HepG2 (cell line): Measurements from ENCODE around the gene ATAD2B. TPM values are rescaled to one million over a fixed set of nuclear protein-coding genes. Genes with fewer than 3 reads are reported as not detected.
A peak's percentile ranks its signal among the peaks of the same experiment; 100 is the strongest.

Experiments used
- ATM ChIP-seq: fragments of 450-650 bp; IDR thresholded peaks from 2 replicates; pipeline ENCODE4 v1.7.1; 2017; ENCODE audit warnings: mild to moderate bottlenecking, borderline replicate concordance
- FOXA1 ChIP-seq, 2 experiments: fragments of 450-650 bp in 1 of 2; sonication (generic) in 1 of 2; formaldehyde crosslinking in 1 of 2; IDR thresholded peaks; 2 replicates each; pipeline versions ENCODE4 v1.4.0 to v1.6.1; 2016 to 2020; ENCODE audit warnings: missing genetic modification reagents in 1 of 2
- GATA4 ChIP-seq: sonication (generic); IDR thresholded peaks from 2 replicates; pipeline ENCODE4 v1.6.1; 2016; ENCODE audit warnings: antibody characterized with exemption, low read depth, borderline replicate concordance
- MTERF4 ChIP-seq: sonication (generic); formaldehyde crosslinking; IDR thresholded peaks from 2 replicates; pipeline ENCODE4 v1.8.0; 2023; ENCODE audit warnings: mild to moderate bottlenecking, missing genetic modification reagents
- PHF5A ChIP-seq: IDR thresholded peaks from one replicate; pipeline ENCODE4 v1.6.1; 2018; ENCODE audit warnings: low read depth, missing genetic modification reagents; ENCODE audit not compliant: unreplicated experiment
- STAG1 ChIP-seq: sonication (generic); formaldehyde crosslinking; IDR thresholded peaks from 2 replicates; pipeline ENCODE4 v1.4.0; 2020; ENCODE audit warnings: missing genetic modification reagents
- ZFAT ChIP-seq: sonication (generic); formaldehyde crosslinking; conservative IDR thresholded peaks from 2 replicates; pipeline ENCODE4 v1.8.1; 2023; ENCODE audit warnings: missing genetic modification reagents, inconsistent platforms
- ZFX ChIP-seq: sonication (generic); formaldehyde crosslinking; IDR thresholded peaks from 2 replicates; pipeline ENCODE4 v1.4.0; 2020; ENCODE audit warnings: mild to moderate bottlenecking, low read depth, missing genetic modification reagents, moderate library complexity
- ZNF10 ChIP-seq: sonication (generic); formaldehyde crosslinking; IDR thresholded peaks from 2 replicates; pipeline ENCODE4 v1.4.0; 2020; ENCODE audit warnings: mild to moderate bottlenecking, low read depth, missing genetic modification reagents, borderline replicate concordance
- ZNF136 ChIP-seq: sonication (generic); formaldehyde crosslinking; IDR thresholded peaks from 2 replicates; pipeline ENCODE4 v1.8.1; 2022; ENCODE audit warnings: low read depth, mild to moderate bottlenecking, moderate library complexity, missing genetic modification reagents
- ZNF619 ChIP-seq: sonication (generic); formaldehyde crosslinking; IDR thresholded peaks from 2 replicates; pipeline ENCODE4 v1.4.0; 2020; ENCODE audit warnings: mild to moderate bottlenecking, missing genetic modification reagents
- ZNF629 ChIP-seq: sonication (generic); formaldehyde crosslinking; conservative IDR thresholded peaks from 2 replicates; pipeline ENCODE4 v1.5.0; 2020; ENCODE audit warnings: missing genetic modification reagents
- ZNF660 ChIP-seq: sonication (generic); formaldehyde crosslinking; IDR thresholded peaks from 2 replicates; pipeline ENCODE4 v1.5.1; 2020; ENCODE audit warnings: mild to moderate bottlenecking, low read depth, missing genetic modification reagents, borderline replicate concordance
- ZNF878 ChIP-seq: sonication (generic); formaldehyde crosslinking; IDR thresholded peaks from 2 replicates; pipeline ENCODE4 v1.8.1; 2023; ENCODE audit warnings: mild to moderate bottlenecking, missing genetic modification reagents, moderate library complexity
- ZSCAN21 ChIP-seq: sonication (generic); formaldehyde crosslinking; IDR thresholded peaks from 2 replicates; pipeline ENCODE4 v1.8.0; 2022; ENCODE audit warnings: mild to moderate bottlenecking, missing genetic modification reagents, moderate library complexity, borderline replicate concordance
- polyA plus RNA-seq, 8 experiments: library from polyadenylated mRNA; depleted of rRNA in 3 of 8; stranded (reverse) in 7 of 8; unstranded in 1 of 8; fragments of >200 nt; fragmentation: Illumina TruSeq in 4 of 8; extraction: Trizol in 4 of 8; gene quantifications; 2 replicates each; pipeline versions ENCODE4 v1.2.1 to v1.2.3, GENCODE V29; 2011 to 2016; ENCODE audit warnings: low read depth in 4 of 8, missing spikeins in 1 of 8, mixed read lengths in 1 of 8; ENCODE audit not compliant: insufficient read depth in 1 of 8
- total RNA-seq, 5 experiments: library from RNA; depleted of rRNA; stranded (reverse); fragments of >200 nt; fragmentation: Illumina TruSeq; extraction: Trizol; gene quantifications; 2 replicates each; pipeline ENCODE4 v1.2.3, GENCODE V29; 2016; ENCODE audit warnings: low read depth in 1 of 5
- TF ChIP-seq, protein P1 (sequence below): sonication (generic); formaldehyde crosslinking; IDR thresholded peaks from 2 replicates; pipeline ENCODE4 v1.4.0; 2020; ENCODE audit warnings: mild to moderate bottlenecking, missing genetic modification reagents
- TF ChIP-seq, protein P2 (sequence below): sonication (generic); formaldehyde crosslinking; IDR thresholded peaks from 2 replicates; pipeline ENCODE4 v1.5.0; 2020; ENCODE audit warnings: mild to moderate bottlenecking, missing genetic modification reagents, borderline replicate concordance
- TF ChIP-seq, protein P3 (sequence below): sonication (generic); formaldehyde crosslinking; IDR thresholded peaks from 2 replicates; pipeline ENCODE4 v1.4.0; 2020; ENCODE audit warnings: missing genetic modification reagents

Gene ATAD2B
- total and polyA plus RNA-seq, 2 of the 13 experiments (the other 11 are each of a cell fraction or from before 2014, with no cell fraction given) = 5.3 to 22.2 TPM

DNA sequence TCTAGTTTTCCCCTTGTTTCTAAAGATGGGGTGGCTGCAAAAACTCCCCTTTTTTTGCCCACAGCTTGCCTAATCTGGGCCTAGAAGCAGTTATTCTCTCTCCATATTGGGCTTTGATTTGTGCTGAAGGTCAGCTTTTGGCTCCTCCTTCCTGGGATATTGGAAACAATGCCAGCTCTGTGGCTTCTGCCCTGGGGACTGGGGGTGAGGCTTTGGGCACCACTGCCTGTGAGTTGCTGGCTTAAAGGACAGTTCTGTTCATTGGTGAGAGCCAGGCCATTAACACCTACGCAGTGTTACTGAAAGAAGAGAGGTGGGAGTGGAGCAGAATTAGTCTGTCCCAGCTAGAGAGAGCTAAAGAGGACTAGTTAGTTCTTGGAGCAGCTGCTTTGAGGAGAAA lies 17.6 kb upstream of the ATAD2B start (continued):
- TF ChIP-seq FOXA1 (IDR thresholded peaks at IDR 0.05) (no peak), FOXA1 (CRISPR knock-in tag; IDR thresholded peaks at IDR 0.05) (no peak), ZSCAN21 (CRISPR knock-in tag) (no peak), ZNF10 (no peak), ZFAT (no peak), STAG1 (CRISPR knock-in tag) (no peak), ZNF136 (CRISPR knock-in tag) (no peak), MTERF4 (CRISPR knock-in tag) (no peak), ZFX (CRISPR knock-in tag) (peak; percentile 49; the same call in 1 of the 2 replicates), ZNF660 (CRISPR knock-in tag) (no peak), GATA4 (no peak), ZNF629 (CRISPR knock-in tag) (no peak), ATM (no peak), ZNF619 (no peak), ZNF878 (CRISPR knock-in tag) (no peak), PHF5A (CRISPR knock-in tag) (no peak)
- TF ChIP-seq, protein P1, sequence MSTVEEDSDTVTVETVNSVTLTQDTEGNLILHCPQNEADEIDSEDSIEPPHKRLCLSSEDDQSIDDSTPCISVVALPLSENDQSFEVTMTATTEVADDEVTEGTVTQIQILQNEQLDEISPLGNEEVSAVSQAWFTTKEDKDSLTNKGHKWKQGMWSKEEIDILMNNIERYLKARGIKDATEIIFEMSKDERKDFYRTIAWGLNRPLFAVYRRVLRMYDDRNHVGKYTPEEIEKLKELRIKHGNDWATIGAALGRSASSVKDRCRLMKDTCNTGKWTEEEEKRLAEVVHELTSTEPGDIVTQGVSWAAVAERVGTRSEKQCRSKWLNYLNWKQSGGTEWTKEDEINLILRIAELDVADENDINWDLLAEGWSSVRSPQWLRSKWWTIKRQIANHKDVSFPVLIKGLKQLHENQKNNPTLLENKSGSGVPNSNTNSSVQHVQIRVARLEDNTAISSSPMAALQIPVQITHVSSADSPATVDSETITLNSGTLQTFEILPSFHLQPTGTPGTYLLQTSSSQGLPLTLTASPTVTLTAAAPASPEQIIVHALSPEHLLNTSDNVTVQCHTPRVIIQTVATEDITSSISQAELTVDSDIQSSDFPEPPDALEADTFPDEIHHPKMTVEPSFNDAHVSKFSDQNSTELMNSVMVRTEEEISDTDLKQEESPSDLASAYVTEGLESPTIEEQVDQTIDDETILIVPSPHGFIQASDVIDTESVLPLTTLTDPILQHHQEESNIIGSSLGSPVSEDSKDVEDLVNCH (CRISPR knock-in tag) = no peak
- TF ChIP-seq, protein P2, sequence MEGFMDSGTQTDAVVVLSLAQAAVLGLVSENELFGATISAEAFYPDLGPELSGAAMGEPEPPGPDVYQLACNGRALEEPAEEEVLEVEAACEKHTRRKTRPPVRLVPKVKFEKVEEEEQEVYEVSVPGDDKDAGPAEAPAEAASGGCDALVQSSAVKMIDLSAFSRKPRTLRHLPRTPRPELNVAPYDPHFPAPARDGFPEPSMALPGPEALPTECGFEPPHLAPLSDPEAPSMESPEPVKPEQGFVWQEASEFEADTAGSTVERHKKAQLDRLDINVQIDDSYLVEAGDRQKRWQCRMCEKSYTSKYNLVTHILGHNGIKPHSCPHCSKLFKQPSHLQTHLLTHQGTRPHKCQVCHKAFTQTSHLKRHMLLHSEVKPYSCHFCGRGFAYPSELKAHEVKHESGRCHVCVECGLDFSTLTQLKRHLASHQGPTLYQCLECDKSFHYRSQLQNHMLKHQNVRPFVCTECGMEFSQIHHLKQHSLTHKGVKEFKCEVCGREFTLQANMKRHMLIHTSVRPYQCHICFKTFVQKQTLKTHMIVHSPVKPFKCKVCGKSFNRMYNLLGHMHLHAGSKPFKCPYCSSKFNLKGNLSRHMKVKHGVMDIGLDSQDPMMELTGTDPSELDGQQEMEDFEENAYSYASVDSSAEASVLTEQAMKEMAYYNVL (CRISPR knock-in tag) = no peak
- TF ChIP-seq, protein P3, sequence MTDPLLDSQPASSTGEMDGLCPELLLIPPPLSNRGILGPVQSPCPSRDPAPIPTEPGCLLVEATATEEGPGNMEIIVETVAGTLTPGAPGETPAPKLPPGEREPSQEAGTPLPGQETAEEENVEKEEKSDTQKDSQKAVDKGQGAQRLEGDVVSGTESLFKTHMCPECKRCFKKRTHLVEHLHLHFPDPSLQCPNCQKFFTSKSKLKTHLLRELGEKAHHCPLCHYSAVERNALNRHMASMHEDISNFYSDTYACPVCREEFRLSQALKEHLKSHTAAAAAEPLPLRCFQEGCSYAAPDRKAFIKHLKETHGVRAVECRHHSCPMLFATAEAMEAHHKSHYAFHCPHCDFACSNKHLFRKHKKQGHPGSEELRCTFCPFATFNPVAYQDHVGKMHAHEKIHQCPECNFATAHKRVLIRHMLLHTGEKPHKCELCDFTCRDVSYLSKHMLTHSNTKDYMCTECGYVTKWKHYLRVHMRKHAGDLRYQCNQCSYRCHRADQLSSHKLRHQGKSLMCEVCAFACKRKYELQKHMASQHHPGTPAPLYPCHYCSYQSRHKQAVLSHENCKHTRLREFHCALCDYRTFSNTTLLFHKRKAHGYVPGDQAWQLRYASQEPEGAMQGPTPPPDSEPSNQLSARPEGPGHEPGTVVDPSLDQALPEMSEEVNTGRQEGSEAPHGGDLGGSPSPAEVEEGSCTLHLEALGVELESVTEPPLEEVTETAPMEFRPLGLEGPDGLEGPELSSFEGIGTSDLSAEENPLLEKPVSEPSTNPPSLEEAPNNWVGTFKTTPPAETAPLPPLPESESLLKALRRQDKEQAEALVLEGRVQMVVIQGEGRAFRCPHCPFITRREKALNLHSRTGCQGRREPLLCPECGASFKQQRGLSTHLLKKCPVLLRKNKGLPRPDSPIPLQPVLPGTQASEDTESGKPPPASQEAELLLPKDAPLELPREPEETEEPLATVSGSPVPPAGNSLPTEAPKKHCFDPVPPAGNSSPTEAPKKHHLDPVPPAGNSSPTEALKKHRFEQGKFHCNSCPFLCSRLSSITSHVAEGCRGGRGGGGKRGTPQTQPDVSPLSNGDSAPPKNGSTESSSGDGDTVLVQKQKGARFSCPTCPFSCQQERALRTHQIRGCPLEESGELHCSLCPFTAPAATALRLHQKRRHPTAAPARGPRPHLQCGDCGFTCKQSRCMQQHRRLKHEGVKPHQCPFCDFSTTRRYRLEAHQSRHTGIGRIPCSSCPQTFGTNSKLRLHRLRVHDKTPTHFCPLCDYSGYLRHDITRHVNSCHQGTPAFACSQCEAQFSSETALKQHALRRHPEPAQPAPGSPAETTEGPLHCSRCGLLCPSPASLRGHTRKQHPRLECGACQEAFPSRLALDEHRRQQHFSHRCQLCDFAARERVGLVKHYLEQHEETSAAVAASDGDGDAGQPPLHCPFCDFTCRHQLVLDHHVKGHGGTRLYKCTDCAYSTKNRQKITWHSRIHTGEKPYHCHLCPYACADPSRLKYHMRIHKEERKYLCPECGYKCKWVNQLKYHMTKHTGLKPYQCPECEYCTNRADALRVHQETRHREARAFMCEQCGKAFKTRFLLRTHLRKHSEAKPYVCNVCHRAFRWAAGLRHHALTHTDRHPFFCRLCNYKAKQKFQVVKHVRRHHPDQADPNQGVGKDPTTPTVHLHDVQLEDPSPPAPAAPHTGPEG (CRISPR knock-in tag) = no peak
